ENCODE results near the gene CHRNA1.

DNA sequence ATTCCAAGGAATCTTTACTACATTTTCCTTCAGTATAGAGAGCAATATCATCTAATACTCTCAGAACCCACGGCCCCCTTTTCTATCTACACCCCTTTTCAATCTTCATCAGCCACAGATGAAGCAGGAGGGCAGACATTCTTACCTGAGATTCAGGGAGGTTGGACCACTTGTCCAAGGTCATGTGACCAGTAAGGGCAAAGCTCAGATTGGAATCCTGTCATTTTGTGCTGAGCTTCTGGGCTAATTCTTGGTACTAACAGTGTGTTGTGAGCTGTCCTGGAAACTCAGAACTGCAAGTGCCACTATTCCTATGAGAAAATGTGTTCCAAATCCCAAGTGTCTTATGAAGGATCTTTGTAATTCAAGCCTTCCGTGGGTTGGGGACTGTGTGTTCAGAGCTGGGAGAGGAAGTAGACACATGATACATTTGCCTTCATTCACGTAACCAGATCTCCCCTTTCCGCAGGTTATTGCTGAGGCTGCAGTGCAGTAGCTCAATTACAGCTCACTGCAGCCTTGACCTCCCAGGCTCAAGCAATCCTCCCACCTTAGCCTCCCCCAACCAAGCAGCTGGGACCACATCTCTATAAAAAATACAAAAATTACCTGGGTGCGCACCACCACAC, 3.3 kb downstream of the CHRNA1 start:
- no peak for TF ChIP-seq GATA2 (IDR thresholded peaks at IDR 0.05; ENCODE audit: low read depth, low read length)
- TF ChIP-seq GATA3 (IDR thresholded peaks at IDR 0.05; ENCODE audit: low read depth, low read length), result no peak

Measured in SH-SY5Y (cell line).